ENCODE data around the gene DLGAP5. TPM values are rescaled to one million over a fixed set of nuclear protein-coding genes. Genes with fewer than 3 reads are reported as not detected.
A peak's percentile ranks its signal among the peaks of the same experiment; 100 is the strongest.

The DLGAP5 gene
- total RNA-seq, 2 donors from 2014 or later = 0.73 to 4.4 TPM

- 96% methylated on average over 1 of the region's 1 CpG for WGBS
- TF ChIP-seq POLR2AphosphoS5 (IDR thresholded peaks at IDR 0.05) (no peak), POLR2A (IDR thresholded peaks at IDR 0.05) (no peak)
- TF ChIP-seq, protein P1, sequence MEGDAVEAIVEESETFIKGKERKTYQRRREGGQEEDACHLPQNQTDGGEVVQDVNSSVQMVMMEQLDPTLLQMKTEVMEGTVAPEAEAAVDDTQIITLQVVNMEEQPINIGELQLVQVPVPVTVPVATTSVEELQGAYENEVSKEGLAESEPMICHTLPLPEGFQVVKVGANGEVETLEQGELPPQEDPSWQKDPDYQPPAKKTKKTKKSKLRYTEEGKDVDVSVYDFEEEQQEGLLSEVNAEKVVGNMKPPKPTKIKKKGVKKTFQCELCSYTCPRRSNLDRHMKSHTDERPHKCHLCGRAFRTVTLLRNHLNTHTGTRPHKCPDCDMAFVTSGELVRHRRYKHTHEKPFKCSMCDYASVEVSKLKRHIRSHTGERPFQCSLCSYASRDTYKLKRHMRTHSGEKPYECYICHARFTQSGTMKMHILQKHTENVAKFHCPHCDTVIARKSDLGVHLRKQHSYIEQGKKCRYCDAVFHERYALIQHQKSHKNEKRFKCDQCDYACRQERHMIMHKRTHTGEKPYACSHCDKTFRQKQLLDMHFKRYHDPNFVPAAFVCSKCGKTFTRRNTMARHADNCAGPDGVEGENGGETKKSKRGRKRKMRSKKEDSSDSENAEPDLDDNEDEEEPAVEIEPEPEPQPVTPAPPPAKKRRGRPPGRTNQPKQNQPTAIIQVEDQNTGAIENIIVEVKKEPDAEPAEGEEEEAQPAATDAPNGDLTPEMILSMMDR (IDR thresholded peaks at IDR 0.05) = no peak
- no peak for DNase-seq (ENCODE audit: low spot score)
- Histone ChIP-seq H3K27ac (no peak overlapping the region), H3K36me3 (no peaks in the 10 kb centered on the region), H3K4me3 (no peak overlapping the region), H3K4me1 (replicated peaks) (no peaks in the 10 kb centered on the region), H3K27me3 (replicated peaks; ENCODE audit: insufficient read depth) (no peaks in the 10 kb centered on the region), H3K9me3 (no peaks in the 10 kb centered on the region)
- intact Hi-C loops (cut with DNase I) = no loop called here
Measured at GRCh38 chr14:55109836-55110235, 81.5 kb downstream of the DLGAP5 start.

GRCh38 chr14:55107766-55108554 lies 83.4 kb downstream of the DLGAP5 start:
- Histone ChIP-seq H3K27me3 (replicated peaks; ENCODE audit: insufficient read depth) (no peaks in the 10 kb centered on the region), H3K4me3 (no peak overlapping the region), H3K4me1 (replicated peaks) (peaks cover 14% of the 10 kb centered on the region), H3K9me3 (no peaks in the 10 kb centered on the region), H3K36me3 (no peaks in the 10 kb centered on the region), H3K27ac (peak overlapping the region; percentile 82 to 89)
- intact Hi-C loops (cut with DNase I) = no loop called here
- DNase-seq (ENCODE audit: low spot score) = peak; percentile 70
- TF ChIP-seq, protein P1 (IDR thresholded peaks at IDR 0.05) = no peak
- TF ChIP-seq POLR2AphosphoS5 (IDR thresholded peaks at IDR 0.05) (peak; percentile 96), POLR2A (IDR thresholded peaks at IDR 0.05) (no peak)
- WGBS = 31% methylated on average over 19 of the region's 19 CpGs

DNA sequence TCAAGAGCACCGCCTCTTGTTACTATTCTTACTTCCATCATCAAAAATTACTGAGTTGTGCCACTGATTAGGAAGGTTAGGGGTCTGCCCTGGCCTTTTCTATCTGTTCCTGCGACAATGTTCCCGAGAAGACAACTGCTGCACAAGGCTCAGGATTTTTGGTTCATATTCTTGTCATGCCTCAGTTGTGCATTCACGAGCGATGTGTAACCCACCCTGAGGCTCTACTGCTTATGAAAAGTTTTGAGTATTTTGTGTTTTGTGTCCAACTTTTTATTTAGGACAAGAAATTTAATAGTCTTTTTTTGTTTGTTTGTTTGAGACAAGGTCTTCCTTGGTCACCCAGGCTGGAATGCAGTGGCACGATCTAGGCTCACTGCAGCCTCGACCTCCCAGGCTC lies 85.4 kb downstream of the DLGAP5 start:
- intact Hi-C loops (cut with DNase I) = no loop called here
- 88% methylated on average over 7 of the region's 7 CpGs for WGBS
- Histone ChIP-seq H3K27ac (peak overlapping the region; percentile 32 to 89), H3K9me3 (no peaks in the 10 kb centered on the region), H3K4me1 (replicated peaks) (peaks cover 21% of the 10 kb centered on the region), H3K4me3 (no peak overlapping the region), H3K36me3 (no peaks in the 10 kb centered on the region), H3K27me3 (replicated peaks; ENCODE audit: insufficient read depth) (no peaks in the 10 kb centered on the region)
- no peak for DNase-seq (ENCODE audit: low spot score)
- TF ChIP-seq POLR2A (IDR thresholded peaks at IDR 0.05) = no peak

- 95% methylated on average over 6 of the region's 6 CpGs for WGBS
- no peaks in the 10 kb centered on the region for H3K27me3 ChIP-seq (replicated peaks; ENCODE audit: insufficient read depth)
Measured at GRCh38 chr14:55103971-55104954, 87.1 kb downstream of the DLGAP5 start.

More at GRCh38 chr14:55103971-55104954, 87.1 kb downstream of the DLGAP5 start:
- peaks cover 21% of the 10 kb centered on the region for H3K4me1 ChIP-seq (replicated peaks)
- DNase-seq (ENCODE audit: low spot score) = no peak
- H3K27ac ChIP-seq = peak overlapping the region; percentile 89 to 90
- no peaks in the 10 kb centered on the region for H3K9me3 ChIP-seq
- intact Hi-C loops (cut with DNase I) = no loop called here
- H3K4me3 ChIP-seq = no peak overlapping the region
- TF ChIP-seq POLR2A (IDR thresholded peaks at IDR 0.05) (no peak), POLR2AphosphoS5 (IDR thresholded peaks at IDR 0.05) (no peak)
- TF ChIP-seq, protein P1 (IDR thresholded peaks at IDR 0.05) = no peak
- no peaks in the 10 kb centered on the region for H3K36me3 ChIP-seq

All from prostate gland (tissue), 2 donors.